Heart right ventricle (tissue), 16 donors: ENCODE data around the gene C2orf78. TPM values are rescaled to one million over a fixed set of nuclear protein-coding genes. Genes with fewer than 3 reads are reported as not detected.

Experiments used
- ATAC-seq, 8 donors: fragments of 200-7000 bp; cut with Tn5 transposase; one replicate each; pipeline ENCODE4 v1.9.1; 2020; ENCODE audit warnings: mild to moderate bottlenecking in 8 of 8, moderate library complexity in 8 of 8, moderate number of reproducible peaks in 1 of 8
- DNase-seq, 2 donors: peaks; one replicate each; pipeline ENCODE4 v3.0.0-alpha.2; 2020
- H3K27ac ChIP-seq, 10 donors: fragments of 200-600 bp; sonication (generic) in 2 of 10; one replicate each; pipeline versions ENCODE4 v1.5.0 to v1.8.0; 2020 to 2022; ENCODE audit warnings: mild to moderate bottlenecking in 3 of 10
- H3K27me3 ChIP-seq, 7 donors: fragments of 200-600 bp; one replicate each; pipeline ENCODE4 v1.8.0; 2021 to 2022; ENCODE audit warnings: mild to moderate bottlenecking in 2 of 7
- H3K36me3 ChIP-seq, 9 donors: fragments of 200-600 bp; sonication (generic) in 1 of 9; one replicate each; pipeline versions ENCODE4 v1.5.0 to v1.8.0; 2020 to 2022; ENCODE audit warnings: mild to moderate bottlenecking in 2 of 9
- H3K4me1 ChIP-seq, 9 donors: fragments of 200-600 bp; sonication (generic) in 1 of 9; one replicate each; pipeline versions ENCODE4 v1.5.0 to v1.8.0; 2020 to 2022; ENCODE audit warnings: mild to moderate bottlenecking in 4 of 9
- H3K4me3 ChIP-seq, 10 donors: fragments of 200-600 bp; sonication (generic) in 2 of 10; one replicate each; pipeline versions ENCODE4 v1.5.0 to v1.8.0; 2020 to 2022; ENCODE audit warnings: mild to moderate bottlenecking in 7 of 10, moderate library complexity in 2 of 10
- H3K9me3 ChIP-seq, 11 donors: fragments of 200-600 bp in 10 of 11; sonication (generic) in 2 of 11; one replicate each; pipeline versions ENCODE4 v1.5.0 to v1.8.0; 2013 to 2022; ENCODE audit warnings: mild to moderate bottlenecking in 2 of 11, control low read depth in 1 of 11, moderate library complexity in 1 of 11
- WGBS, 2 donors: extraction: QIAGEN DNeasy Blood & Tissue Kit; methylation state at CpG; one replicate each; pipeline ENCODE4 v1.1.7; 2013; ENCODE audit warnings: inconsistent platforms in 1 of 2; 5-methylcytosine and 5-hydroxymethylcytosine counted together
- intact Hi-C, 10 donors: fragments of 100-400 bp; cut with DNase I; formaldehyde crosslinking; loops; one replicate each; pipeline versions ENCODE4 v1.11.1 to v1.14.2; 2022
- polyA plus RNA-seq, 2 donors: library from polyadenylated mRNA; stranded (reverse); fragments of 200-250 nt; gene quantifications; one replicate each; pipeline ENCODE4 v1.2.3, GENCODE V29; 2013
- total RNA-seq, 10 donors: library from RNA; stranded (reverse); fragmentation: NEBNext Ultra II Directional in 3 of 10; extraction: Animal tissue kit (Norgen Biotek cat#: 25700) in 3 of 10; gene quantifications; one replicate each; pipeline versions ENCODE4 v1.2.1 to v1.2.4, GENCODE V29; 2021 to 2023
- TF ChIP-seq, protein P1 (sequence below), 9 donors: fragments of 200-600 bp; sonication (generic) in 2 of 9; IDR thresholded peaks; one replicate each; pipeline versions ENCODE4 v1.5.0 to v1.8.0; 2021 to 2022; ENCODE audit warnings: antibody characterized with exemption in 9 of 9, mild to moderate bottlenecking in 5 of 9, moderate library complexity in 1 of 9
- donor health status: Arrhythmogenic right ventricular cardiomyopathy.
- donor health status: ischemic (EF 13 %, LVEDD 7.1; RV severe dilation, severe dysfunction).
- donor health status: healthy with polysubstance abuse.
- donor health status: DM: no; HTN: yes; CAD: no.
- donor health status: DM: no; HTN: no; CAD: no.
- donor health status: ischemic (EF 25% LVEDD 6.9; RV normal size, moderate dysfunction).
- donor health status: ischemic (EF 25% LVEDD 5.7; RV mildly dilated, moderate dysfunction).
- donor health status: healthy.
- donor health status: DM: yes; HTN: yes; CAD: no.
- donor health status: Ischemic cardiomyopathy.
- donor health status: ischemic (EF 35%, LVEDD 5.7; RV mildly dilated, moderate dysfunction).
- donor health status: nonischemic (EF 11% LVEDD 7.7; RV severe dilation, severe dysfunction).
- donor health status: DM: yes; HTN: yes; CAD: no.
- donor health status: PGD.
- donor health status: ischemic (EF 29% LVEDD 5.4; RV normal size, mild dysfunction).
- donor health status: nonischemic (EF 23%, LVEDD 6.1; RV moderate dilation, normal function).

Gene C2orf78
- total and polyA plus RNA-seq, 12 donors, result not detected

DNA sequence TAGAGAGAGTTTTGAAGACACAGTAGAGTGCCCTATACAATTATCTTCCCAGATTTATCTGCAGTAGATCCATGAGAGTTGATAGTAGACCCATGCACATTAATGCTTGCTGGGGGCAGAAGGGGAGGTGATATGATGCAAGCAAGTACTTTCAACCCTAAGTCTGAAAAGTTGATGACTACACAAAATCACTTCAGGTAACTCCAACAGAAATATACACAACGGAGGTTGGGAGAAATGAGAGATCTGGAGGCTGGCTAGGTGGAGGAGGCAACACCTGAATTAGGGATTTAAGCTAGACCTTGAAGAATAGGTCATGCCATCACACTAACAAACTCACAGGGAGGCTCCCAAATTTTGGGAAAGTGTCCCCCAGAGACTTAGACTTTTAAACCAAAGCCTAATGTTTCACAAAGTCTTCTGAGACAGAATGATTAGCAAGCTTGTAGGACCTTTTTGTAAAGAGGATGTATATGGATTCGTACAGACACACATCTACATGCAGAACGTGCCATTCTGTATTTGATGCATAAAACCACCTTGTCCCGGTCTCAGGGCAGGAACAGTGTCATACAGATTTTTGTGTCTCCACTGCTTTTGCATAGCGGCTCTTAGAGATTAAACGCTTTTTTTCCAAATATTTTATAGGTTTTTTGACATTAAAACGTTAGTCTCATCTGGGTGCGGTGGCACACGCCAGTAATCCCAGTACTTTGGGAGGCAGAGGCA lies 43.8 kb downstream of the C2orf78 start:
- Histone ChIP-seq H3K4me1 (peaks cover 0 to 38% (median 19%) of the 10 kb centered on the region in 9 donors), H3K27me3 (no peaks in the 10 kb centered on the region), H3K4me3 (peak overlapping the region in 9 of 10 donors; percentile 52 to 90 (median 79)), H3K36me3 (peaks cover 0 to 23% (median 0%) of the 10 kb centered on the region in 9 donors), H3K9me3 (no peaks in the 10 kb centered on the region), H3K27ac (peak overlapping the region in 8 of 10 donors; percentile 91 to 99 (median 96))
- no peak for ATAC-seq
- intact Hi-C loops, result loop anchor here in 2 of 10 donors (10.0 kb wide), 6 partner anchors 97 to 507 kb away; partner anchors contain the start of genes BOLA3 (in 2 of the 2), TET3 (in 2 of the 2) and DGUOK (in 1 of the 2)
- TF ChIP-seq, protein P1, sequence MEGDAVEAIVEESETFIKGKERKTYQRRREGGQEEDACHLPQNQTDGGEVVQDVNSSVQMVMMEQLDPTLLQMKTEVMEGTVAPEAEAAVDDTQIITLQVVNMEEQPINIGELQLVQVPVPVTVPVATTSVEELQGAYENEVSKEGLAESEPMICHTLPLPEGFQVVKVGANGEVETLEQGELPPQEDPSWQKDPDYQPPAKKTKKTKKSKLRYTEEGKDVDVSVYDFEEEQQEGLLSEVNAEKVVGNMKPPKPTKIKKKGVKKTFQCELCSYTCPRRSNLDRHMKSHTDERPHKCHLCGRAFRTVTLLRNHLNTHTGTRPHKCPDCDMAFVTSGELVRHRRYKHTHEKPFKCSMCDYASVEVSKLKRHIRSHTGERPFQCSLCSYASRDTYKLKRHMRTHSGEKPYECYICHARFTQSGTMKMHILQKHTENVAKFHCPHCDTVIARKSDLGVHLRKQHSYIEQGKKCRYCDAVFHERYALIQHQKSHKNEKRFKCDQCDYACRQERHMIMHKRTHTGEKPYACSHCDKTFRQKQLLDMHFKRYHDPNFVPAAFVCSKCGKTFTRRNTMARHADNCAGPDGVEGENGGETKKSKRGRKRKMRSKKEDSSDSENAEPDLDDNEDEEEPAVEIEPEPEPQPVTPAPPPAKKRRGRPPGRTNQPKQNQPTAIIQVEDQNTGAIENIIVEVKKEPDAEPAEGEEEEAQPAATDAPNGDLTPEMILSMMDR (IDR thresholded peaks at IDR 0.05), result no peak
- 72 to 77% methylated on average over 9 of the region's 9 CpGs for WGBS, 2 donors
- no peak for DNase-seq

DNA sequence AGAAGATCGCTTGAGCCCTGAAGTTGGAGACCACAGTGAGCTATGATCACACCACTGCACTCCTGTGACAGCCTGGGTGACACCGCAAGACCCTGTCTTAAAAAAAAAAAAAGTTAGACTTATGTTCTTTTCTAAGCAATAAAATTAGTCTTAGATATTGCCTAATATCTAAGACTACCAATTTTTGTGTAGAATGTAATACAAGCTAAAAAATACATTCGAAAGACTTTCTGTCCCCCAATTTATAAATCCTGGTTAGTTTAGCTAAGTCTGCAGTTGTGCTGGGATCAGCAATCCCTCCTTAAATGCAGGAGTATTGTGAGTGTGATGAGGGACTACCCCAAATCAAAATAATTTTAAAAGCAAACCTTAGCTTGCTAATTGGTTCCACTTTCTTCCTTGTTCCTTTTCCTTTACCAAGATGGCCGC lies 44.4 kb downstream of the C2orf78 start:
- ATAC-seq, result peak in 2 of 8 donors; percentile 14 to 18
- peaks cover 0 to 29% (median 0%) of the 10 kb centered on the region in 9 donors for H3K36me3 ChIP-seq
- TF ChIP-seq, protein P1 (IDR thresholded peaks at IDR 0.05), result no peak
- H3K27me3 ChIP-seq, result no peaks in the 10 kb centered on the region
- H3K9me3 ChIP-seq, result no peaks in the 10 kb centered on the region
- H3K27ac ChIP-seq, result peak overlapping the region in 9 of 10 donors; percentile 91 to 99 (median 95)
- peaks cover 0 to 41% (median 24%) of the 10 kb centered on the region in 9 donors for H3K4me1 ChIP-seq
- intact Hi-C loops, result loop anchor here in 2 of 10 donors (10.0 kb wide), 6 partner anchors 96 to 506 kb away; partner anchors contain the start of genes BOLA3 (in 2 of the 2), TET3 (in 2 of the 2) and DGUOK (in 1 of the 2)
- no peak for DNase-seq
- WGBS, 2 donors, result 55 to 63% methylated on average over 4 of the region's 4 CpGs
- H3K4me3 ChIP-seq, result peak overlapping the region; percentile 52 to 90 (median 80)

DNA sequence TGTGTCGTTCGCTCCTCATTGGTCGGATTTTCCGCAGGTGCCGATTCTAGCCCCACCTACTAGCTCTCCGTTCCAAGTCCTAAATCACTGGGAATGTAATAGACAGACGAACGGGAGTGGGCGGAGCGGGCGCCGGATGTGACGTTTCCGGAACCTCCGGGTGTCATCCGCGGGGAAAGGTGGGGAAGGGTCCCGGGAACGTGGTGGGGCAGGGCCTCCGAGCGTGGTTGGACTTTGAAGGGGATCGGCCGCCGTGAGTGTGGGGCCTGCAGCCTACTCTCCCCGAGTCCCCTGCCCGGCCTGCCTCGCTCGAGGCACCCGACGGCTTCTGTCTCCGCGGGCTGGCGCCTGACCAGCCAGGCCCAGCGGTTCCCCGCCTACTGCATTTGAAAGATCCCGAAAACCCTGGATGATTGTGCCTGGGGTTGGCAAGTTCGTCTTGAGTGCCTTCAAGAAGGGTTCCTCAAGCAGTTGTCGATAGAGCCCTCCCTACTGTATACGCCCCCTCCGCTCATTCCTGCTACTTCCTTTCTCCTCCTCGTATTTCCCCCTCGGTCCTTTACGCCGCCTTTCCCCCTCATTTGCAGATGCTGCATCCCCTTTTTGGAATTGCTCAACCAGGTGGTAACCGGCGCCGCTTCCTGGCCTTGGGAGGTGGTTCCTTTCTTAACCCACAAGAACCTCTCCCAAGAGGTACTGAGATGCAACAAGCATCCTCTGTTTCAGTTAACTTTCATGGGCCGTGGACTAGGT lies 45.0 kb downstream of the C2orf78 start, which contains the start of gene STAMBP:
Gene STAMBP (plus strand): TSS at position 144 of the 753 bp plus-strand sequence. CDS start 1,896 bp downstream, outside the sequence.
- Histone ChIP-seq H3K9me3 (no peaks in the 10 kb centered on the region), H3K27me3 (no peaks in the 10 kb centered on the region), H3K4me3 (peak within 1 kb of the TSS; percentile 52 to 90 (median 80)), H3K4me1 (peaks cover 0 to 41% (median 24%) of the 10 kb centered on the region in 9 donors), H3K27ac (peak within 1 kb of the TSS; percentile 65 to 99 (median 94)), H3K36me3 (peaks cover 0 to 35% (median 0%) of the 10 kb centered on the region in 9 donors)
- WGBS, 2 donors, result 0 to 1% methylated on average over 48 of the region's 48 CpGs
- TF ChIP-seq, protein P1 (IDR thresholded peaks at IDR 0.05), result no peak
- intact Hi-C loops, result loop anchor here in 2 of 10 donors (10.0 kb wide), 6 partner anchors 96 to 506 kb away; partner anchors contain the start of genes BOLA3 (in 2 of the 2), TET3 (in 2 of the 2) and DGUOK (in 1 of the 2)
- peak; percentile 96 to 99 (median 99) for ATAC-seq
- peak; percentile 95 to 98 for DNase-seq
